GM18858 (cell line): Measurements from ENCODE around the gene TEX22.

ENCODE experiments used
- ATAC-seq: cut with Tn5 transposase; IDR thresholded peaks from one replicate; pipeline ENCODE4 v1.9.1; 2021; ENCODE audit not compliant: unreplicated experiment

Gene TEX22

GRCh38 chr14:105384041-105384557 is 14.2 kb upstream of the TEX22 start:
- ATAC-seq = no peak

- ATAC-seq = no peak
These were observed 13.6 kb upstream of the TEX22 start for GRCh38 chr14:105384605-105385321.

DNA sequence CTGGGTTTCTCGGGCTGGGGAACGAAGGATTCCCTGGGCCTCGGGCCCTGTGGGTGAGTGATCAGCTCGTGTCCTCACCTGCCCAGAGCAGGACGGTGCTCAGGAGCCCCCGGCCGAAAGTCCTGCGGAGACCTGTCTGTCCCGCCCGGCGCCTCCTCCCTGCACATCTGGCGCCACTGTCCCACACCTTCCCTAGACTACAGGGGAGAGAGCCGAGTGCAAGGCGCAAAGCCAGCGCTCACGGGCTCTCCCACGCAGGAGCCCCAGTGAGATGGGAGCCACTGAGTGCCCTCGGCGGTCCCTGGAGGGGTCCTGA is 13.1 kb upstream of the TEX22 start:
- no peak for ATAC-seq

GRCh38 chr14:105385698-105386365 is 12.5 kb upstream of the TEX22 start:
- no peak for ATAC-seq

DNA sequence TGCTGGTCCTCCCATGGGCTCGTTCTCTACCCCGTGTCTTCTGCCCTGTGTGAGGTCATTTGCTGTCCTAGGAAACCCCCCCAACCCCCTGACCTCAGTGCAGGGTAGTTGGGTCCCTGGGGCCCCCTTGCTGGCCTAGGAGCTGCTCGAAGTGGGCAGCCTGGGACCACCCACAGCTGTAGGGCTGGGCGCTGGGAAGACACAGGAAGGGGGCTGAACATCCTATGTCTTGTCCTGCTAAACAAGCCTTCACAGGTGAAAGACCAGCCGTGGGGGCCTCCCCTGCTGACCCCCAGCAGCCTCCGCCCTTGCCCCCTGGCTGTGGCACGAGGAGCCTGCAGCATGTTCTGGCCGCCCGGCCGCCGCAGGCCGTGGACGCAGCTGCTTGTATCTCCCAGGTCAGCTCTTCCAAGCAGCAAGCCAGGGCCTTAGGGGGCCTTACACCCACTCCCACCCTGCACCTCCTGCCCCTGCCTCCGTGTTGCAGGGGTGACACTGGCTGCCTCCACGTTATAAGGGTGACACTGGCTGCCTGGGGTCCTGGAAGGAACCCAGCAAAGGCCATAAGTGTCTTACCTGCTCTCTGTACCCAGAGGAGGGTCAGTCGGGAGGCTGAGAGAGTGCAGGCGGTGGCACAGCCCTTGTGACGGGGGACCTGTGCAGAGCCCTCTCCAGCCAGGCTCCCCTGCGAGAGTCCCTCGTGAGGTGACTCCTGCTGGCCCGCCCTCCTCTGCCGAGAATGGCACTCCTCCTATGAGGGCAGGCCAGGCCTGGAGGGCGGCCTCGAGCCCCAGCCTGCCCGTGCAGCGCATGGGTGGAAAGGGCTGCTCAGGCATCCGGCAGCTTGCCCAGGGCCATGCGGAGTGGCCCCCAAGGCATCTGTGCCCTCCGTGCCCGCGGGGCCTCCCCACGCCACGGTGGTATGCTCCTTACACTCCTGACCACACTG is 11.5 kb upstream of the TEX22 start:
- ATAC-seq = no peak

- no peak for ATAC-seq
These were observed 10.8 kb upstream of the TEX22 start for GRCh38 chr14:105387530-105387922.

DNA sequence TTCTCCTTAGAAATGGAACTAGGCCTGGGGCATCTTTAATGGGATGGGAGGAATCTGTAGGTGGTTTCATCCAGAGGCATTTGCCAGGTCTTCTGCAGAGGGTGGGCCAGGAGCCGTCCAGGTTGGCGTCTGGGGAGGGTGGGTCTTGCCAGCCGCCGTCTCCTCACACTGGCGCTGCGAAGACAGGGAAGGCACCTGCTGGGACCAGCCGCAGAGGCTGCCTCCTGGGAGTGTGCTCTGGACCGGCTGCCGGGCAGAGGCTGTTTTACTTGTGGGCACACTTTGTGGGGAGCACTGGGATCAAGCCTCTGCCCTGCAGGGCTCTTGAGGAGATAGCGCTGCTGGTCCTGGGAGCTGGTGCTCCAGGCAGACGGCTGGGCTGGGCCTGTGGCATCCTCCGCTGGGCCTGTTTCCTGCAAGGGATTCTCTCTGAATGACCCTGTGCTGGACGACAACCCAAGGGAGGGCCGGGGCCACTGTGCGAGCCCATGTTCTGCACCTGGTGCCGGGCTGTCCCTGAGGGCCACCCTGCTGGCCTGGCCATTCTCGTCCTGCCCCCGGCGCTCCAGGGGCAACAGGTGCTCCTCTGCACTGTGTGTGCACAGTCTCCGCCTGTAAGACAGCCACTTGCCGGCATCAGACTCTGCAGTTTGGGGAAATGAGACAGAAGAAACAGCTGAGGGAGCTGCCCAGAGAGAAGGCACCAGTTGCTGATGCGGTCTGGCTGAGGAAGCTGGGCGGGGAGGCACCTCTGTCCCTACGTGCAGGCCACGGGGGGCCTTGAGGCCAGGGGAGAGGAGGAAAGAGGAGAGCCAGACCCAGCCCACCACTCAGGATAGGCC is 10.0 kb upstream of the TEX22 start:
- no peak for ATAC-seq

DNA sequence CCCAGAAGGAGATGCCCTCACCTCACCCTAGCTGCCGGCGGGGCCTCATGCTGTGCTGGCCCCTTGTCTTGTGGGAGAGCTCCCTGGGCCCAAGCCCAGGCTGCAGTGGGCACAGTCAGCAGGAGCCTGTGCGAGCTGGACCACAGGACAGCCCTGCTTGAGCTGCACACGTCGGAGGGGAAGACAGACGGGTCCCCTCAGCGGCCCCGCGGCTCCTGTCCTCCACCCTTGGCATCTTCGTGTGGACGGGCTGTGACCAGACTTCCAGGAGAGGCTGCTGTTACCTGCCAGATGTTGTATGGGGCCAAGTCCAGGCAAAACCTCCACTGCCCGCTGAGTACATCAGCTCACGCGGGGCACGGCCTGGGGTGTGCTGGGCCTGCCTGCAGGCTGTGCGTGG is 9.4 kb upstream of the TEX22 start:
- no peak for ATAC-seq

GRCh38 chr14:105389534-105389933 is 8.8 kb upstream of the TEX22 start:
- ATAC-seq = no peak

DNA sequence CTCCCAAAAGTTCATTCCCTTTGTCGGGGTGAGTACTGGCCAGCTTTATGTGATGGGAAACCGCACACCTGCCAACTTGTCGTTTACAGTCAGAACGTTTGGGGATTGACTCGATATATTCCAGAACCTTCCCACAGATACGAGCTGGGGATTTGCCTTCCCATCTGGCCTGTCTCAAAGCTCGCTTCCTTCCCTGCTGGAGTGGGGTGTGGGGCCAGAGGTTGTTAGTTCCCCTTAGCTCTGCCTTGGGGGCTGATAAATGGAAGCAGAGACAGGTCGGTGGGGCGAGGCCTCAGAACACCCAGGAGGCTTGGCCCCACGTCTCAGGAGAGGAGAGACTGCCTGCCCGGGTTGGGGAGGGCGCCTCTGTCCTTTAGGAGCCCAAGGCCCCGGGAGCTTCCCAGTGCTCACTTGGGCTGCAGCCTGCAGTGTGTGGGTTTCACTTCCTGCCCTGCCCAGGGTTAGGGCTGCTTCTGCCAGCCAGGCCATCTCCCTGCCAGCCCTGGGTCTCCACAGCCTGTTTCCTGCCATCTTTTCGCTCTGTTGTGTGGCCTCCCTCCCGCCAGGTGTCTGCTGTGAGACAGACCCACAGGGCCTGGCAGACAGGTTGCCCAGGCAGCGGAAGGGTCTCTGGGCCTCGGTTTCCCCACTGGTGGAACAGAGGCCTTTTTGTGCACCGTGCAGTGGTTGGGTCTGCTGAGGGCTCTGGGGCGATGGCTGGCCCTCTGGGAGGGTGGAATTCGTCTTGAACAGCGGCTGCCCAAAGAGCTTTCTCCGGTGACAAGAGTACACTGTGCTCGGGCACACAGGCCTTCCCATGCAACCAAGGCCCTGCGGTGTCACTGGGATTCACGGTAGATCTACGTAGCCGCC is 8.1 kb upstream of the TEX22 start:
- no peak for ATAC-seq

GRCh38 chr14:105390849-105391500 is 7.4 kb upstream of the TEX22 start:
- ATAC-seq = no peak

DNA sequence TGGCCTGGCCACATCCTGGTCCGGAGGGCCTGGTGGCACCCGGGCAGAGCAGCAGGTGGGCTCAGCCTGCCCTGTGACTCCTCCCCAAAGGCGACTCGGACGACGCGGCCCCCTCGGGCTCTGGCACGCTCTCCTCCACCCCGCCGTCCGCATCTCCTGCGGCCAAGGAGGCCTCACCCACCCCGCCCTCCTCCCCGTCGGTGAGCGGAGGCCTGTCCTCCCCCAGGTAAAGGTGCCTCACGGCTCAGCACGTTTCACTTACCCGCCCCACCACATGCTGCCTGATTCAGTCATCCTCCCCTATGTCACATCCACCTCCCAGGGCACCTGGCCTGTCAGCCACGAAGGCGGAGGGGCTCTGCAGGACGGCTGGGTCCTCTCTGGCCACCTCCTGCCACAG is 6.8 kb upstream of the TEX22 start:
- no peak for ATAC-seq

- ATAC-seq = no peak
These were observed 5.9 kb upstream of the TEX22 start for GRCh38 chr14:105392131-105393090.

DNA sequence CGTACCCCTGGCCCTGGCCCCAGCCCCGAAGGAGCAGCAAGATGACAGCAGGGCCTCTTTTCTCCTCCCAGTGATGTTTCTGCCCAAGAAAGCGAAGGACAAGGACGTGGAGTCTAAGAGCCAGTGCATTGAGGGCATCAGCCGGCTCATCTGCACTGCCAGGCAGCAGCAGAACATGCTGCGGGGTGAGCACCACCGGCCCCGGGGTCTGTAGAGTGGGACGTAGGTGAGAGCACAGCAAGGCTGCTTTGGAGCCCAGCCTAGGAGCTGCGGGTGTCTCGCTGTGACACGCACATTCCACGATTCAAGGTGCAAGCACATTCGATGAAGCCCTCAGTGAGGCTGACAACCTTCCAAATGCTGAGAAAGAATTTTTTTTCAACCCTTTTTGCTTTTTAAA is 5.2 kb upstream of the TEX22 start:
- no peak for ATAC-seq

- ATAC-seq = no peak
These were observed 3.4 kb upstream of the TEX22 start for GRCh38 chr14:105394714-105395537.

- ATAC-seq = no peak
These were observed 2.8 kb upstream of the TEX22 start for GRCh38 chr14:105395538-105395854.

- ATAC-seq = no peak
These were observed 897 bp upstream of the TEX22 start for GRCh38 chr14:105397350-105397931.
